DMS53 treated with DMSO at 0.1 percent for 48 hours (cell line): Measurements from ENCODE around the gene SLC38A9.
A peak's percentile ranks its signal among the peaks of the same experiment; 100 is the strongest.
"Not testable (repeated sequence)": the region's sequence is repeated elsewhere in the genome, so short reads cannot be mapped to it uniquely, and the experiment has no call there.

ENCODE experiments used
- DNase-seq: peaks from one replicate; lab custom pipeline; 2025; ENCODE audit not compliant: unreplicated experiment; lab: John Stamatoyannopoulos, UW

The SLC38A9 gene

DNA sequence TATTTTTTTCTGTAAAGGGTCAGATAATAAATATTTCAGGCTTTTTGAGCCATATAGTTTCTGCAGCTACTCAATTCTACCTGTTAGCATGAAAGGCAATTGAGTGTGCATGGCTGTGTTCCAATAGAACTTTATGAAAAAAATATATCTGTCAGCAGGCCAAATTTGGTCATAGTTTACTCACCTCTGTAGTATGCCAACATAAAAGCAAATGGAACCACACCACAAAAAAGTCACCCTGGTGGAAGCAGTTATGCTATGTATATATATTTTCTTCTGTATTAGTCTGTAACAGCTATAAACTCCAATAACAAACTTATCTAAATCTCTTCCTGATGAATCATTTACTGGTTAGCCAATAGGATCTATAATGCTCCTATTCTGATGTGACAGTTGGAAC lies 3.4 kb downstream of the SLC38A9 start:
- no peak for DNase-seq

GRCh38 chr5:55706230-55706629 lies 5.9 kb downstream of the SLC38A9 start:
- no peak for DNase-seq

- DNase-seq = no peak
These were observed 9.4 kb downstream of the SLC38A9 start for GRCh38 chr5:55702598-55703345.

DNA sequence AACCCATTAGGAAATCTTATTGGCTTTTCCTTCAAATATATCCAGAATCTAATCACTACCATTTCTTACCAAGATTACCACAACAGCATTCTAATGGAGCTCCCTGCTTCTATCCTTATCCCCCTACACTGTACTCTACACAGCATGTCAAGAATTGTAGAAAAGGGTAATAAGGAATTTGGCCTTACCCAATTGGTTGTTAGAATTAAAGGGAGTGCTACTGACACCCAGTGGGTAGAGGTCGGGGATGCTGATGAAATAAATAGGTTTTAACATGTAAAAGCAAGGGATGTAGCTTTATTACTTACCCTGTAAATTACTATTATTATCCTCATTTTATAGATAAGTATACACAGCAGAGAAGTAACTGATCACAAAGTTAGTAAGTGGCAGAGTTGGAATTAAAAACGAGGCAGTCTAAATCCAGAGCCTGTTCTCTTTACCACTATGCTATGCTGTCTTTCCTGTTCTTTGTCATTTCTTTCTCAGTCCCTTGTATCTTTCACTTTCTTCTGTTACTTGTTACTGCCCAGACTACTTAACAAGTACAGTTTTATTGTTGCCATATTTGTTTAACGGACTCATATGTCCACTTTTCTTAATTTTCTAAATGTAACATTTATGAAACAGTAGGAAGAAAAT lies 10.5 kb downstream of the SLC38A9 start:
- DNase-seq = no peak

GRCh38 chr5:55700745-55701144 lies 11.4 kb downstream of the SLC38A9 start:
- no peak for DNase-seq

DNA sequence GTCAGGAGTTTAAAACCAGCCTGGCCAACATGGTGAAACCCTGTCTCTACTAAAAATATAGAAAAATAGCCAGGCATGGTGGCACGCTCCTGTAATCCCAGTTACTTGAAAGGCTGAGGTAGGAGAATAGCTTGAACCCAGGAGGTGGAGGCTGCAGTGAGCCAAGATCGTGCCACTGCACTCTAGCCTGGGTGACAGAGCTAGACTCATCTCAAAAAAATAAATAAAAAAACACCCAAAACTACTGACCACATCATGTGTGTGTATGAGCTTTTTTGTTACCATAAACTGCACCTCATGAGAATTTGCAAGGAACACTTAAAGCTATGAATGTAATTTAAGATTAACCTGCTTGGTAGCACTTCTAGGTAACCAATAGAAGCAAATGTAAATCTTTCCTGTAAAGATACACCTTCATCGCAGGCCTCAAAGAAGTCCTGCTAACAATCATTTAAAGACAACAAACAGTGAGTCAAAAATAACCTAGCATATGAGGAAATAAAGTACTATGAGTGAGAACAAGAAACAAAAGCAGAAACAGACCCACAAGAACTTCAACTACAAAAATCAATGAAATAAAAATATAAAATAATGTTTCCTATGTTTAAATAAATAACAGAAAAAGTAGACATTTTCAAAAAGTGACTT lies 13.0 kb downstream of the SLC38A9 start:
- DNase-seq = no peak

GRCh38 chr5:55696704-55697103 lies 15.4 kb downstream of the SLC38A9 start:
- not testable (repeated sequence) for DNase-seq

GRCh38 chr5:55694152-55694830 lies 17.8 kb downstream of the SLC38A9 start:
- DNase-seq = peak; percentile 57

DNA sequence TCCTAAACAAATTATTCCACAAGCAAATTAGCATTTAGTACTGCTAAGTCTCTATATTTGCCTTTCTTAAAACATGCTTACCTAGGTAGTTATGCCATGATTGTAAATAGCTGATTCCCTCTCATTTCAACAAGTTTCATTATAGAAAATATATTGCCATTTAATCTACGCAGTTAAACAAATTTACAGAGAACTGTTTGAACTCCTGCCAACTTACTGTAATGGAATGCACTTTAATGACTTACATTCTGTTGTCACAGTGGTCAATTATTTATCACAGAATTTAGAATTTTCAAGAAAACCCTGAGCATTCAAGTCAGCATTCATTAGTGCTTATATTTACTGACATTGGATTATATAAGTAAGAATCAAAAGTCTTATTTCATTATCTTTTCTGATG lies 19.6 kb downstream of the SLC38A9 start:
- DNase-seq = no peak

DNA sequence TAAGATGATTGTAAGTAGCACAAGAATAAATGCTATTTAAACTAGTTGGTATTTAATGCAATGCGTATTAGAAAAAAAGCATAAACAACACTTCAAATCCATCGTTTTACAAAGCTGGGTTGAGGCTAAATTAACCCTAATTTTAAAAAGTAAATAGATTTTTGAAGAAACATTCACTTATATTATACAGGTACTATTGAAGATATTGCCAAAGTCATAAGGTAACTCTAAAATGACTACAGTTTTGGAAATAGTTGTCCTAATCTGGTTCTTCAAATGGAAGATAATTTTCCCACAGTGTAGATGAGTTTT lies 20.1 kb downstream of the SLC38A9 start:
- no peak for DNase-seq

DNA sequence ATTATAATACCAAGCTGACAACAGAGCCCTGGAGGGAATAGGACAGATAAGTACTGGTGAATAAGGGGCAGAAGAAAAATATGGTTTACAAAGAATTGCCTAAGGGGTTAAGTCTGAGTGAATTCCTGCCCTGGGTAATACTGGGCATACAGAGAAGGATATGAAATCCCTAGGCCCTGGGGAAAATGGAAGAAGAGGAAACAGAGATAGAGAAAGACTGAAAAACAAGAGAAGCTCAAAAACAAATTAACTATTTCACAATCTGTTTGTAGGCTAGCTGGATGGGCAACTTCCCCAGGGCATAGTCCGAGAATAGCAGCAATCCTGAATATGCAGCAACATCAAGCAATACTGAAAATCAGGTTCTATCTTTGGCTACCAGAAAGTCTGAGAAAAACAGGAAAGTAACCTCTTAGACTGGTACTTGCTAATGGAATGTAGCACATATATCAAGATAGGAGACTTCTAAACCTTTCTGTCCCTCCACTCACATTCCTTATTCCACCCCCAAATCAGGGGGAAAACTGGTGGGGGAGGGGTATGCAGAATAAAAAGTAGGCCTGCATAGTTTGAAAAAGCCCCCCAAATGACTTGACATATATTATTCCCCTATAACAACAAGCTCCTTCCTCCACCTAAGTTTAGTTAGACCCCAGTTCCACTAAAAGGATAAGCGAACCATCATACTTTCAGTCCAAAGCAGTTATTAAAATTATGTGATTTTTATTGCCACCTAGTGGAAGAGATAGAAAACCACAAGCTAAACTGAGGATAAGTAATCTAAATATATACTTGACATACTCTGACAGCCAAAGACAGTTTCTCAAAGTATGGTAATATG lies 20.6 kb downstream of the SLC38A9 start:
- DNase-seq = peak; percentile 59

DNA sequence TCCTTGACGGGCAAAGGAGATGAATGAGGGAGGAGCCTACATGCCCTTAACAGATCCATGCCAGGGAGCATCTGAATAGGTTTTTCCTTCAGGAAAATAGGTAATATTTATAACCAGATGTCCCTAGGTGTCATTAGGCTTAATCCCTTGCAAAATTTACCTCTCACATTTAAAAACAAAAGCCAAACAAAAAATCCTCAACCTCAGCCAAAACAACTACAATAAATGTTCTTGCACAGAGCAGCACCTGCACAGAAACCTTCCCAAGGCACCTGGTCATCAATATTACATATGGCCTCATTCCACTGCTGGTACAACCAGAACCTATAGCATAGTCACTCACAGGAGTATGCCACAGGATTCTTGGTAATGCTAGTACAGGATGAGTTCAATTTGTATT lies 30.1 kb downstream of the SLC38A9 start:
- no peak for DNase-seq

- no peak for DNase-seq
These were observed 30.8 kb downstream of the SLC38A9 start for GRCh38 chr5:55681301-55681700.

DNA sequence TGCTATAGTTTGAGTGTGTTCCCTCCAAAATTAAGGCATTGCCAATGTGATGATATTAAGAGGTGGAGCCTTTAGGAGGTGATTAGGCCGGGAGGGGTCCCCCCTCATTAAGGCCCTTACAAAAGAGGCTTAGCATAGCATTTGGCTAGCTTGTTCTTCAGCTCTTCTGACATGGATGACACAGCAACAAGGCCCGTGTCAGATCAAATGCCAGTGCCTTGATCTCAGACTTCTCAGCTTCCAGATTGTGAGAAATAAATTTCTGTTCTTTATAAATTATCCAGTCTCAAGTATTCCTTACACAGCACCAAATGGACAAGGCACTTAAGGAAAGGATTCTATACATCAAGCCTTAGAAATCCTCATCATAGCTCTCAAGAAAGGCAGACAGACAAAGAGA lies 31.8 kb downstream of the SLC38A9 start:
- no peak for DNase-seq

GRCh38 chr5:55679556-55679955 lies 32.6 kb downstream of the SLC38A9 start:
- DNase-seq = no peak

GRCh38 chr5:55675119-55675518 lies 37.0 kb downstream of the SLC38A9 start:
- DNase-seq = no peak

DNA sequence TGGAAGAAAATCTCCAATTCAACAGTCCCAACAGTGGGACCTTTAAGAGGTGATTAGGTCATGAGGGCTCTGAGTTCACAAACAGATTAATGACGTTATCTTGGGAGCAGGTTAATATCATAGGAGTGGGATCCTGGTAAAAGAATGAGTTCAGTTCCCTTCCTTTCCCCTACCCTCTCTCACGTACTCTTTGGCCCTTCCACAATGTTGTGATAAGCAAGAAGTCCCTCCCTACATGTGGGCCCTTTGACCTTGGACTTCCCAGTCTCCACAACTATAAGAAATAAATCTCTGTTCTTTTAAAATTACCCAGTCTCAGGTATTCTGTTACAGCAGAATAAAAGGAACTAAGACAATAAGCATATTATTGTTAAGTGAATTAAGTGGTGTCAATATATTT lies 37.8 kb downstream of the SLC38A9 start:
- DNase-seq = no peak

DNA sequence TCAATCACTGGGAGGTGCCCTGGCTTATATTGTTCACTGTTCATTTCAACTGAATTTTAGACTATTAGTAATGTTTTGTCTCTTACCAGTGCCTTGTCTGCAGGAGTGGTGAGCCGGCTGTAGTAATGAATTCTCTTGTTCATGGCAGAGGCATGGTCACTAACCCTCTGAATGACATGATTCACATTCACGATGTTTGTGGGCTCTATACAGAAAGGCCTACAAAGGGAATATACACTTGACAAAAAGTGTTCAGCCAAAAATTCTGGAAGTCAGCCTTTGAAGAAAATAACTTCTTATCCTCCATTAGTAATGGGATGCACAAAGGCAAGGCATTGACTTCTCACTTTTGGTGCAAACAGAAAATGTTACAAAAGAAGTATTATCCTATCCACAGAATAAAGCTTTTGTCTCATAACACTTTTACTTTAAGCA lies 39.6 kb downstream of the SLC38A9 start:
- DNase-seq = no peak

DNA sequence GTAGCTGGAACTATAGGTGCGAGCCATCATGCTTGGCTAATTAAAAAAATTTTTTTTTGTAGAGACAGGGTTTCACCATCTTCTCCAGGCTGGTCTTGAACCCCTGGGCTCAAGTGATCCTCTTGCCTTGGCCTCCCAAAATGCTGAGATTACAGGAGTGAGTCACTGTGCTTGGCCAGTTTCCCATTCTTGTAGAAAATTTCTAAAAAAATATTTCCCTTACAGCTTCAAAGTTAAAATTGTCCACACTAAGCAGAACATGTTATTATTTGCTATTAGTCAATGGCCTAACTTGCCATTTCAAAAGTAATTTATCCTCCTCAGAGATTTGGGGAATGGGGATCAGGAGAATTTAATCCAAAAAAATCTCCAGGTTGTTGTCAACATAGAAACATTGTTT lies 40.1 kb downstream of the SLC38A9 start:
- no peak for DNase-seq

GRCh38 chr5:55668356-55668755 lies 43.8 kb downstream of the SLC38A9 start:
- peak; percentile 30 for DNase-seq

- DNase-seq = no peak
These were observed 44.2 kb downstream of the SLC38A9 start for GRCh38 chr5:55667938-55668337.
